IMR-90 (cell line): Measurements from ENCODE around the gene TPTE.
"Not testable (repeated sequence)": the region's sequence is repeated elsewhere in the genome, so short reads cannot be mapped to it uniquely, and the experiment has no call there.

ENCODE experiments used
- FOS ChIP-seq: fragments of 150-350 bp; IDR thresholded peaks from 2 replicates; pipeline ENCODE4 v1.6.1; 2016; ENCODE audit warnings: low read depth, low read length
- POLR2A ChIP-seq: IDR thresholded peaks from 2 replicates; pipeline ENCODE4 v1.6.1; 2012; ENCODE audit warnings: mild to moderate bottlenecking, low read depth, low read length
- RAD21 ChIP-seq: IDR thresholded peaks from 2 replicates; pipeline ENCODE4 v1.6.1; 2012; ENCODE audit warnings: low read length, improper control_type of control experiment
- RCOR1 ChIP-seq: IDR thresholded peaks from 2 replicates; pipeline ENCODE4 v1.6.1; 2012; ENCODE audit warnings: mild to moderate bottlenecking, low read length, improper control_type of control experiment; ENCODE audit not compliant: insufficient replicate concordance
- SMC3 ChIP-seq: fragments of 150-350 bp; IDR thresholded peaks from 2 replicates; pipeline ENCODE4 v1.6.1; 2016; ENCODE audit warnings: low read depth, mild to moderate bottlenecking, antibody characterized with exemption, low read length, moderate library complexity
- TF ChIP-seq, protein P1 (sequence below): conservative IDR thresholded peaks from 2 replicates; pipeline ENCODE4 v1.5.1; 2012; ENCODE audit warnings: mild to moderate bottlenecking, low read depth, low read length, improper control_type of control experiment
- TF ChIP-seq, protein P2 (sequence below): fragments of 150-350 bp; IDR thresholded peaks from 2 replicates; pipeline ENCODE4 v1.6.1; 2017; ENCODE audit warnings: mild to moderate bottlenecking, antibody characterized with exemption, low read length, low read depth

DNA sequence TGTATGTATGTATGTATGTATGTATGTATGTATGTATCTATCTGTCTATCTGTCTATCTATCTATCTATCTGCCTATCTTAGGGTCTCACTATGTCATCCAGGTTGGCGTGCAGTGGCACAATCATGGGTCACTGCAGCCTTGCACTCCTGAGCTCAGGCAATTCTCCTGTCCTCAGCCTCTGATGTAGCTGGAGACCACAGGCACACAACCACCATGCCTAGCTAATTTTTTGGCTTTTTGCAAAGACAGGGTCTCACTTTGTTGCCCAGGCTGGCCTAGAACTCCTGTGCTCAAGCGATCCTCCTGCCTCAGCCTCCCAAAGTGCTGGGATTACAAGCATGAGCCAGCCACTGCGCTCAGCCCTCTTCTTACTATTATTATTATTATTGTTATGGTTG, 4.5 kb upstream of the TPTE start:
- not testable (repeated sequence) for TF ChIP-seq POLR2A, RCOR1, FOS, RAD21, SMC3
- TF ChIP-seq, protein P1, sequence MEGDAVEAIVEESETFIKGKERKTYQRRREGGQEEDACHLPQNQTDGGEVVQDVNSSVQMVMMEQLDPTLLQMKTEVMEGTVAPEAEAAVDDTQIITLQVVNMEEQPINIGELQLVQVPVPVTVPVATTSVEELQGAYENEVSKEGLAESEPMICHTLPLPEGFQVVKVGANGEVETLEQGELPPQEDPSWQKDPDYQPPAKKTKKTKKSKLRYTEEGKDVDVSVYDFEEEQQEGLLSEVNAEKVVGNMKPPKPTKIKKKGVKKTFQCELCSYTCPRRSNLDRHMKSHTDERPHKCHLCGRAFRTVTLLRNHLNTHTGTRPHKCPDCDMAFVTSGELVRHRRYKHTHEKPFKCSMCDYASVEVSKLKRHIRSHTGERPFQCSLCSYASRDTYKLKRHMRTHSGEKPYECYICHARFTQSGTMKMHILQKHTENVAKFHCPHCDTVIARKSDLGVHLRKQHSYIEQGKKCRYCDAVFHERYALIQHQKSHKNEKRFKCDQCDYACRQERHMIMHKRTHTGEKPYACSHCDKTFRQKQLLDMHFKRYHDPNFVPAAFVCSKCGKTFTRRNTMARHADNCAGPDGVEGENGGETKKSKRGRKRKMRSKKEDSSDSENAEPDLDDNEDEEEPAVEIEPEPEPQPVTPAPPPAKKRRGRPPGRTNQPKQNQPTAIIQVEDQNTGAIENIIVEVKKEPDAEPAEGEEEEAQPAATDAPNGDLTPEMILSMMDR = not testable (repeated sequence)
- TF ChIP-seq, protein P2, sequence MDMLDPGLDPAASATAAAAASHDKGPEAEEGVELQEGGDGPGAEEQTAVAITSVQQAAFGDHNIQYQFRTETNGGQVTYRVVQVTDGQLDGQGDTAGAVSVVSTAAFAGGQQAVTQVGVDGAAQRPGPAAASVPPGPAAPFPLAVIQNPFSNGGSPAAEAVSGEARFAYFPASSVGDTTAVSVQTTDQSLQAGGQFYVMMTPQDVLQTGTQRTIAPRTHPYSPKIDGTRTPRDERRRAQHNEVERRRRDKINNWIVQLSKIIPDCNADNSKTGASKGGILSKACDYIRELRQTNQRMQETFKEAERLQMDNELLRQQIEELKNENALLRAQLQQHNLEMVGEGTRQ = not testable (repeated sequence)
